H1 (cell line): Measurements from ENCODE around the gene BROX. TPM values are rescaled to one million over a fixed set of nuclear protein-coding genes. Genes with fewer than 3 reads are reported as not detected.

Source experiments
- EP300 ChIP-seq, 2 experiments: IDR thresholded peaks; 1 replicate in 1 of 2; 2 replicates in 1 of 2; pipeline ENCODE4 v1.6.1; 2011 to 2012; ENCODE audit warnings: low read depth in 2 of 2, low read length in 2 of 2, mild to moderate bottlenecking in 2 of 2, borderline replicate concordance in 1 of 2, inconsistent platforms in 1 of 2, moderate library complexity in 1 of 2
- RXRA ChIP-seq: IDR thresholded peaks from 2 replicates; pipeline ENCODE4 v1.6.1; 2011; ENCODE audit warnings: low read depth, mild to moderate bottlenecking, low read length, moderate library complexity; ENCODE audit not compliant: insufficient read depth
- polyA plus RNA-seq, 7 experiments: library from polyadenylated mRNA; depleted of rRNA in 3 of 7; stranded (reverse) in 5 of 7; unstranded in 2 of 7; fragments of >200 nt in 5 of 7; fragments of 200-250 nt in 2 of 7; gene quantifications; 1 replicate in 5 of 7; 2 replicates in 1 of 7; 4 replicates in 1 of 7; pipeline versions ENCODE4 v1.2.1 to v1.2.3, GENCODE V29; 2011 to 2013; ENCODE audit warnings: missing spikeins in 2 of 7, mixed read lengths in 2 of 7
- total RNA-seq: library from RNA; stranded (reverse); fragmentation: NEBNext Ultra II Directional; extraction: Animal tissue kit (Norgen Biotek cat#: 25700); gene quantifications from 2 replicates; pipeline ENCODE4 v1.2.1, GENCODE V29; 2021
- TF ChIP-seq, protein P1 (sequence below): IDR thresholded peaks from 2 replicates; pipeline ENCODE4 v1.6.1; 2011; ENCODE audit warnings: low read length, improper control_type of control experiment

BROX gene
- total and polyA plus RNA-seq, 2 of the 8 experiments (the other 6 are each of a cell fraction or from before 2014, with no cell fraction given), result 3.8 to 26.7 TPM

DNA sequence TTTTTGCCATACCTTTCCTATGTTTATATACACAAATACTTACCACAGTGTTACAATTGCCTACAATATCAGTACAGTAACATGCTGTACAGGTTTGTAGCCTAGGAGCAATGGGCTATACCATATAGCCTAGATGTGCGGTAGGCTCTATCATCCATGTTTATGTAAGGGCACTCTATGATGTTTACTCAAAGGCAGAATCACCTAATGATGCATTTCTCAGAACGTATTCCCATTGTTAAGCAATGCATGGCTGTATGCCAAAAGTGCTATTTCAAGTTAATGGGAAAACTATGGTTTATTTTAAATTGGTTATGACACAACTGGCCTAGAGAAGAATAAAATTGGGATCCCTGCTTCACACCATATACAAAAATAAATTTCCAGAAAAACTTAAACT is 65.6 kb downstream of the BROX start (continued):
- TF ChIP-seq, protein P1, sequence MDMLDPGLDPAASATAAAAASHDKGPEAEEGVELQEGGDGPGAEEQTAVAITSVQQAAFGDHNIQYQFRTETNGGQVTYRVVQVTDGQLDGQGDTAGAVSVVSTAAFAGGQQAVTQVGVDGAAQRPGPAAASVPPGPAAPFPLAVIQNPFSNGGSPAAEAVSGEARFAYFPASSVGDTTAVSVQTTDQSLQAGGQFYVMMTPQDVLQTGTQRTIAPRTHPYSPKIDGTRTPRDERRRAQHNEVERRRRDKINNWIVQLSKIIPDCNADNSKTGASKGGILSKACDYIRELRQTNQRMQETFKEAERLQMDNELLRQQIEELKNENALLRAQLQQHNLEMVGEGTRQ, result no peak
- no peak for TF ChIP-seq RXRA
- no peak for TF ChIP-seq EP300 (IDR thresholded peaks at IDR 0.05; ENCODE audit: borderline replicate concordance in 1 of 2, low read depth in 2 of 2, low read length in 2 of 2)
